ENCODE results near the gene ZWILCH.

The ZWILCH gene

GRCh38 chr15:66482539-66482938 is 22.6 kb upstream of the ZWILCH start:
- no peak for TF ChIP-seq SIN3A (IDR thresholded peaks at IDR 0.05; ENCODE audit: borderline replicate concordance, insufficient read depth, low read length)

DNA sequence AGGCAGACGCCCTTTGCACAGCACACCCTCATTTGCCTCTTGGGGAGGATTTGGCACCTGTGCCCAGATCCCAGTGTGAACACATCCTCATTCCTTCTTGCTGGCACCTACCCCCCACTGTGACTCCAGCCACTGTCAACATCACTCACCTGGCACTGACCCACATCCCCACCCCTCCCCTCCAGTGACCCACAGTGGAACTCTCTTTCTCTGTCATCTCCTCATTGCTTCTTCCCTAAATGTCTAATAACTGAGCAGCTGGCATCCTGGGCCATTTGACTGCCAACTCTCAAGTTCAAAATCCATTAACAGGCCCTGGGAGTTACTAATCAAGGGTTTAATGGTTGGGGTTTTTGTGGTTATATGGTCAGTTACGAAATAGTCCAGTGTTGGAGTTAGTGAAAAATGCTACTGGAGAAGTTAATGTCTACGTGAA is 22.0 kb upstream of the ZWILCH start:
- TF ChIP-seq, protein P1, sequence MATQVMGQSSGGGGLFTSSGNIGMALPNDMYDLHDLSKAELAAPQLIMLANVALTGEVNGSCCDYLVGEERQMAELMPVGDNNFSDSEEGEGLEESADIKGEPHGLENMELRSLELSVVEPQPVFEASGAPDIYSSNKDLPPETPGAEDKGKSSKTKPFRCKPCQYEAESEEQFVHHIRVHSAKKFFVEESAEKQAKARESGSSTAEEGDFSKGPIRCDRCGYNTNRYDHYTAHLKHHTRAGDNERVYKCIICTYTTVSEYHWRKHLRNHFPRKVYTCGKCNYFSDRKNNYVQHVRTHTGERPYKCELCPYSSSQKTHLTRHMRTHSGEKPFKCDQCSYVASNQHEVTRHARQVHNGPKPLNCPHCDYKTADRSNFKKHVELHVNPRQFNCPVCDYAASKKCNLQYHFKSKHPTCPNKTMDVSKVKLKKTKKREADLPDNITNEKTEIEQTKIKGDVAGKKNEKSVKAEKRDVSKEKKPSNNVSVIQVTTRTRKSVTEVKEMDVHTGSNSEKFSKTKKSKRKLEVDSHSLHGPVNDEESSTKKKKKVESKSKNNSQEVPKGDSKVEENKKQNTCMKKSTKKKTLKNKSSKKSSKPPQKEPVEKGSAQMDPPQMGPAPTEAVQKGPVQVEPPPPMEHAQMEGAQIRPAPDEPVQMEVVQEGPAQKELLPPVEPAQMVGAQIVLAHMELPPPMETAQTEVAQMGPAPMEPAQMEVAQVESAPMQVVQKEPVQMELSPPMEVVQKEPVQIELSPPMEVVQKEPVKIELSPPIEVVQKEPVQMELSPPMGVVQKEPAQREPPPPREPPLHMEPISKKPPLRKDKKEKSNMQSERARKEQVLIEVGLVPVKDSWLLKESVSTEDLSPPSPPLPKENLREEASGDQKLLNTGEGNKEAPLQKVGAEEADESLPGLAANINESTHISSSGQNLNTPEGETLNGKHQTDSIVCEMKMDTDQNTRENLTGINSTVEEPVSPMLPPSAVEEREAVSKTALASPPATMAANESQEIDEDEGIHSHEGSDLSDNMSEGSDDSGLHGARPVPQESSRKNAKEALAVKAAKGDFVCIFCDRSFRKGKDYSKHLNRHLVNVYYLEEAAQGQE (IDR thresholded peaks at IDR 0.05; ENCODE audit: insufficient read depth in 1 of 2, low read depth in 2 of 2, low read length in 2 of 2), result no peak
- no peak for TF ChIP-seq FOXP2 (optimal IDR thresholded peaks at IDR 0.05; ENCODE audit: borderline replicate concordance, extremely low read depth, extremely low read length, insufficient read depth)
- TF ChIP-seq TAF1 (IDR thresholded peaks at IDR 0.05; ENCODE audit: borderline replicate concordance, insufficient read depth, low read length), result no peak
- no peak for TF ChIP-seq POLR2AphosphoS5 (IDR thresholded peaks at IDR 0.05; ENCODE audit: low read depth, low read length)
- TF ChIP-seq SIN3A (IDR thresholded peaks at IDR 0.05; ENCODE audit: borderline replicate concordance, insufficient read depth, low read length), result no peak

GRCh38 chr15:66484539-66485112 is 20.5 kb upstream of the ZWILCH start:
- no peak for TF ChIP-seq POLR2AphosphoS5 (IDR thresholded peaks at IDR 0.05; ENCODE audit: low read depth, low read length)
- no peak for TF ChIP-seq FOXP2 (optimal IDR thresholded peaks at IDR 0.05; ENCODE audit: borderline replicate concordance, extremely low read depth, extremely low read length, insufficient read depth)
- no peak for TF ChIP-seq TAF1 (IDR thresholded peaks at IDR 0.05; ENCODE audit: borderline replicate concordance, insufficient read depth, low read length)
- no peak for TF ChIP-seq SIN3A (IDR thresholded peaks at IDR 0.05; ENCODE audit: borderline replicate concordance, insufficient read depth, low read length)
- TF ChIP-seq, protein P1 (IDR thresholded peaks at IDR 0.05; ENCODE audit: insufficient read depth in 1 of 2, low read depth in 2 of 2, low read length in 2 of 2), result no peak

DNA sequence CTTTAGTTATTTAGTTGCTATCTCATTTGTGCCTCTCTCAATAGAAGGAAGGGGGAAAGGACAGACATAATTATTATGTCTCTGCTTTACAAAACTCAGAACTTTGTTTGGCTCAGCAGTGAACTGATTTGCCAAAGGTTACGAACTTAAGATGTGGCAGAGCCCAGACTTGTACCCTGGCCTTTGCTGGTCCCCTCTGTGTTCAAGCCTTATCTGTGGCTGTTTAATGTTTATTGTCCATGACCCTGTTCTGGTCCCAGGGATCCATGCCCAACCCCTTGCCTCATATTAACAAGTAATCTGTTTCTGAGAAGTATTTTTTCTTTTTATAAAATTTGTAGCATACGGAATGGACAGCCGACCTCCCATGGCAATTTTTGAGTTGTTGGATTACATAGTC is 18.2 kb upstream of the ZWILCH start:
- TF ChIP-seq FOXP2 (optimal IDR thresholded peaks at IDR 0.05; ENCODE audit: borderline replicate concordance, extremely low read depth, extremely low read length, insufficient read depth) (no peak), POLR2AphosphoS5 (IDR thresholded peaks at IDR 0.05; ENCODE audit: low read depth, low read length) (no peak), SIN3A (IDR thresholded peaks at IDR 0.05; ENCODE audit: borderline replicate concordance, insufficient read depth, low read length) (no peak), TAF1 (IDR thresholded peaks at IDR 0.05; ENCODE audit: borderline replicate concordance, insufficient read depth, low read length) (no peak)
- TF ChIP-seq, protein P1 (IDR thresholded peaks at IDR 0.05; ENCODE audit: insufficient read depth in 1 of 2, low read depth in 2 of 2, low read length in 2 of 2), result no peak

DNA sequence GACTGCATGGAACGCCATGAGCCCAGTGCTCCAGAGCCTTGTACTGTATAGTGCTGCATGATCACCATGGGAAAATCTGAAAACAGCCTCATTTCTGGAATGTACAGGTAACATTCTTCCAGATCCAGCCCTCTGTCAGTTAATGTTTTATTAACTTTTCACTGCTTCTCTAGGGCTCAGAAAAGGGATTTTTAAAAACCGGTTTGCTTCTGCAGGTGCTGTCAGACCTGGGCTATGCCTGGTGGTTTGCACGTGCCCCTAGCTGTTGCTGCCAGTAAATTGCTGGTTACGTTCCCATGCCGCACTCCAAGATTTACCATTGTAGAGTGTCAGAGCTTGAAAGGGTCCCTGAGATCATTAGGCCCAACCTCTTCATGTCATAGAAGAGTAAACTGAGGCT is 16.6 kb upstream of the ZWILCH start:
- TF ChIP-seq, protein P1 (IDR thresholded peaks at IDR 0.05; ENCODE audit: insufficient read depth in 1 of 2, low read depth in 2 of 2, low read length in 2 of 2), result no peak
- TF ChIP-seq TAF1 (IDR thresholded peaks at IDR 0.05; ENCODE audit: borderline replicate concordance, insufficient read depth, low read length) (no peak), FOXP2 (optimal IDR thresholded peaks at IDR 0.05; ENCODE audit: borderline replicate concordance, extremely low read depth, extremely low read length, insufficient read depth) (no peak), SIN3A (IDR thresholded peaks at IDR 0.05; ENCODE audit: borderline replicate concordance, insufficient read depth, low read length) (no peak), POLR2AphosphoS5 (IDR thresholded peaks at IDR 0.05; ENCODE audit: low read depth, low read length) (no peak)
